H1 (cell line): ENCODE data around the gene RALGAPA2. TPM values are rescaled to one million over a fixed set of nuclear protein-coding genes. Genes with fewer than 3 reads are reported as not detected.

Experiments
- CTCF ChIA-PET: fragments of 300-600 bp; sonication (Branson Sonifier 250); formaldehyde crosslinking; loops from one replicate; lab custom pipeline; 2021; ENCODE audit not compliant: partially characterized antibody; lab: Charles Lee
- POLR2A ChIA-PET: fragments of 300-600 bp; sonication (Branson Sonifier 250); formaldehyde crosslinking; loops from one replicate; lab custom pipeline; 2021; ENCODE audit warnings: inconsistent platforms; ENCODE audit not compliant: partially characterized antibody; lab: Charles Lee
- DNase-seq, 2 experiments: peaks; one replicate each; pipeline versions ENCODE4 v3.0.0 to v3.0.0-alpha.2; 2010 to 2022; ENCODE audit warnings: low spot score in 2 of 2, low read depth in 1 of 2, mixed read lengths in 1 of 2
- FAIRE-seq: peaks from 2 replicates; lab custom pipeline; 2011; peaks lifted over from hg19 to GRCh38; lab: Jason Lieb, UNC
- H2AFZ ChIP-seq: 2 replicates; pipeline ENCODE4 v1.8.1; 2012; ENCODE audit warnings: low read length, inconsistent platforms
- H2AK5ac ChIP-seq: 2 replicates; pipeline ENCODE4 v1.6.1; 2013; ENCODE audit warnings: low read depth, low read length
- H2BK120ac ChIP-seq: replicated peaks from 2 replicates; pipeline ENCODE3; 2013; ENCODE audit warnings: low read depth, low read length, inconsistent platforms
- H2BK12ac ChIP-seq: 2 replicates; pipeline ENCODE4 v1.6.1; 2013; ENCODE audit warnings: low read depth, low read length
- H2BK15ac ChIP-seq: 2 replicates; pipeline ENCODE4 v1.6.1; 2013; ENCODE audit warnings: low read length
- H2BK20ac ChIP-seq: 2 replicates; pipeline ENCODE4 v1.6.1; 2013; ENCODE audit warnings: low read length
- H2BK5ac ChIP-seq: 2 replicates; pipeline ENCODE4 v1.6.1; 2013; ENCODE audit warnings: low read depth, low read length
- H3K14ac ChIP-seq: 2 replicates; pipeline ENCODE4 v1.6.1; 2013; ENCODE audit warnings: inconsistent platforms; ENCODE audit not compliant: insufficient read length
- H3K18ac ChIP-seq: 2 replicates; pipeline ENCODE4 v1.6.1; 2013; ENCODE audit warnings: low read length; ENCODE audit errors: extremely low read depth
- H3K23ac ChIP-seq: 2 replicates; pipeline ENCODE4 v1.6.1; 2013; ENCODE audit warnings: inconsistent platforms; ENCODE audit not compliant: insufficient read length
- H3K23me2 ChIP-seq: 2 replicates; pipeline ENCODE4 v1.6.1; 2013; ENCODE audit warnings: low read depth, low read length
- H3K27ac ChIP-seq: 2 replicates; pipeline ENCODE4 v1.6.1; 2011; ENCODE audit warnings: low read depth, low read length, inconsistent platforms
- H3K27me3 ChIP-seq, 4 experiments: replicated peaks in 1 of 4; 1 replicate in 1 of 4; 2 replicates in 3 of 4; pipeline versions ENCODE4 v1.6.1 to v1.8.1; 2011 to 2013; ENCODE audit warnings: low read length in 3 of 4, mild to moderate bottlenecking in 3 of 4, inconsistent platforms in 2 of 4, mixed read lengths in 2 of 4, moderate library complexity in 1 of 4; ENCODE audit not compliant: control insufficient read depth in 3 of 4, insufficient read depth in 3 of 4; ENCODE audit errors: extremely low read depth in 1 of 4
- H3K36me3 ChIP-seq, 4 experiments: 2 replicates each; pipeline versions ENCODE4 v1.6.1 to v1.8.1; 2011 to 2013; ENCODE audit warnings: mild to moderate bottlenecking in 4 of 4, low read length in 3 of 4, moderate library complexity in 2 of 4, control low read depth in 1 of 4, inconsistent platforms in 1 of 4; ENCODE audit not compliant: insufficient read depth in 4 of 4, control insufficient read depth in 2 of 4
- H3K4ac ChIP-seq: replicated peaks from 2 replicates; pipeline ENCODE3; 2013; ENCODE audit warnings: low read length, low read depth, mixed read lengths, inconsistent platforms; ENCODE audit not compliant: insufficient read length
- H3K4me1 ChIP-seq, 4 experiments: replicated peaks in 1 of 4; 1 replicate in 1 of 4; 2 replicates in 3 of 4; pipeline versions ENCODE4 v1.6.1 to v1.8.1; 2011 to 2013; ENCODE audit warnings: low read length in 3 of 4, inconsistent platforms in 2 of 4, mixed read lengths in 1 of 4; ENCODE audit not compliant: insufficient read depth in 4 of 4, control insufficient read depth in 3 of 4
- H3K4me2 ChIP-seq, 2 experiments: 2 replicates each; pipeline versions ENCODE4 v1.6.1 to v1.8.1; 2011 to 2013; ENCODE audit warnings: low read depth in 2 of 2, low read length in 2 of 2, control low read depth in 1 of 2, inconsistent platforms in 1 of 2, mild to moderate bottlenecking in 1 of 2; ENCODE audit not compliant: insufficient read depth in 1 of 2
- H3K4me3 ChIP-seq, 4 experiments: fragments of 200-600, 300-600 bp in 1 of 4; sonication (generic), shearing (Covaris generic), sonication (Bioruptor Twin) in 1 of 4; 2 replicates each; pipeline versions ENCODE4 v1.5.1 to v1.8.1; 2011 to 2016; ENCODE audit warnings: low read length in 4 of 4, low read depth in 3 of 4, control low read depth in 2 of 4, inconsistent platforms in 2 of 4, mild to moderate bottlenecking in 2 of 4, mixed read lengths in 1 of 4, moderate library complexity in 1 of 4; ENCODE audit not compliant: insufficient read depth in 2 of 4; ENCODE audit errors: extremely low read depth in 1 of 4
- H3K56ac ChIP-seq: replicated peaks from 2 replicates; pipeline ENCODE3; 2013; ENCODE audit warnings: low read depth, mild to moderate bottlenecking, mixed read lengths, low read length, inconsistent platforms; ENCODE audit not compliant: insufficient read length
- H3K79me1 ChIP-seq: 2 replicates; pipeline ENCODE4 v1.6.1; 2013; ENCODE audit warnings: low read depth, low read length, control low read depth
- H3K79me2 ChIP-seq, 2 experiments: 2 replicates each; pipeline versions ENCODE4 v1.6.1 to v1.8.1; 2012 to 2013; ENCODE audit warnings: low read length in 2 of 2, mild to moderate bottlenecking in 2 of 2, inconsistent platforms in 1 of 2; ENCODE audit not compliant: insufficient read depth in 2 of 2, control insufficient read depth in 1 of 2
- H3K9ac ChIP-seq, 4 experiments: replicated peaks in 1 of 4; 1 replicate in 1 of 4; 2 replicates in 3 of 4; pipeline versions ENCODE4 v1.6.1 to v1.8.1; 2011 to 2013; ENCODE audit warnings: low read depth in 3 of 4, low read length in 3 of 4, control low read depth in 2 of 4, mild to moderate bottlenecking in 2 of 4, moderate library complexity in 2 of 4, inconsistent platforms in 1 of 4; ENCODE audit errors: extremely low read depth in 1 of 4
- H3K9me3 ChIP-seq, 2 experiments: 2 replicates each; pipeline versions ENCODE4 v1.6.1 to v1.8.1; 2012 to 2013; ENCODE audit warnings: mild to moderate bottlenecking in 2 of 2, moderate library complexity in 2 of 2, control low read depth in 1 of 2, inconsistent platforms in 1 of 2, low read depth in 1 of 2, low read length in 1 of 2, mixed read lengths in 1 of 2; ENCODE audit not compliant: insufficient read depth in 2 of 2
- H4K20me1 ChIP-seq, 2 experiments: replicated peaks in 1 of 2; 2 replicates each; pipeline versions ENCODE3 to v1.8.1; 2011 to 2013; ENCODE audit warnings: inconsistent platforms in 2 of 2, low read length in 2 of 2, mild to moderate bottlenecking in 1 of 2; ENCODE audit not compliant: insufficient read depth in 2 of 2, control insufficient read depth in 1 of 2
- H4K5ac ChIP-seq: 2 replicates; pipeline ENCODE4 v1.6.1; 2013; ENCODE audit warnings: low read length, low read depth, mixed read lengths, inconsistent platforms; ENCODE audit not compliant: insufficient read length
- H4K8ac ChIP-seq: 2 replicates; pipeline ENCODE4 v1.8.0; 2013; ENCODE audit warnings: mild to moderate bottlenecking, moderate library complexity, low read length, inconsistent platforms; ENCODE audit not compliant: insufficient read depth; ENCODE audit errors: extremely low read depth
- H4K91ac ChIP-seq: replicated peaks from 2 replicates; pipeline ENCODE3; 2013; ENCODE audit warnings: low read length, mixed read lengths, inconsistent platforms; ENCODE audit not compliant: insufficient read length
- CTBP2 ChIP-seq: IDR thresholded peaks from 2 replicates; pipeline ENCODE4 v1.7.0; 2011; ENCODE audit warnings: borderline replicate concordance, mild to moderate bottlenecking, moderate library complexity, mixed read lengths, low read length; ENCODE audit not compliant: insufficient read depth, insufficient read length
- SIX5 ChIP-seq: IDR thresholded peaks from 2 replicates; pipeline ENCODE4 v1.6.1; 2011; ENCODE audit warnings: mild to moderate bottlenecking, low read depth, low read length
- SP2 ChIP-seq: IDR thresholded peaks from 2 replicates; pipeline ENCODE4 v1.6.1; 2012; ENCODE audit warnings: mild to moderate bottlenecking, low read length, inconsistent platforms
- SP4 ChIP-seq: IDR thresholded peaks from 2 replicates; pipeline ENCODE4 v1.6.1; 2012; ENCODE audit warnings: low read length, inconsistent platforms
- TAF1 ChIP-seq: IDR thresholded peaks from 2 replicates; pipeline ENCODE4 v1.6.1; 2011; ENCODE audit warnings: mild to moderate bottlenecking, low read depth, low read length
- WGBS, 2 experiments: shearing (Covaris generic) in 1 of 2; methylation state at CpG; one replicate each; pipeline versions ENCODE4 v1.1.6 to v1.1.7; 2013 to 2015; ENCODE audit warnings: low lambda C conversion rate in 2 of 2, mixed read lengths in 2 of 2, inconsistent platforms in 1 of 2, low coverage in 1 of 2, missing lambda C conversion rate in 1 of 2; ENCODE audit not compliant: insufficient replicate concordance in 2 of 2, insufficient coverage in 1 of 2, insufficient read length in 1 of 2; ENCODE audit errors: extremely low coverage in 1 of 2, missing lambda C conversion rate in 1 of 2; 5-methylcytosine and 5-hydroxymethylcytosine counted together
- polyA plus RNA-seq, 7 experiments: library from polyadenylated mRNA; depleted of rRNA in 3 of 7; stranded (reverse) in 5 of 7; unstranded in 2 of 7; fragments of >200 nt in 5 of 7; fragments of 200-250 nt in 2 of 7; gene quantifications; 1 replicate in 5 of 7; 2 replicates in 1 of 7; 4 replicates in 1 of 7; pipeline versions ENCODE4 v1.2.1 to v1.2.3, GENCODE V29; 2011 to 2013; ENCODE audit warnings: missing spikeins in 2 of 7, mixed read lengths in 2 of 7
- total RNA-seq: library from RNA; stranded (reverse); fragmentation: NEBNext Ultra II Directional; extraction: Animal tissue kit (Norgen Biotek cat#: 25700); gene quantifications from 2 replicates; pipeline ENCODE4 v1.2.1, GENCODE V29; 2021

The RALGAPA2 gene
- total and polyA plus RNA-seq, 2 of the 8 experiments (the other 6 are each of a cell fraction or from before 2014, with no cell fraction given): 5.1 to 25.5 TPM

DNA sequence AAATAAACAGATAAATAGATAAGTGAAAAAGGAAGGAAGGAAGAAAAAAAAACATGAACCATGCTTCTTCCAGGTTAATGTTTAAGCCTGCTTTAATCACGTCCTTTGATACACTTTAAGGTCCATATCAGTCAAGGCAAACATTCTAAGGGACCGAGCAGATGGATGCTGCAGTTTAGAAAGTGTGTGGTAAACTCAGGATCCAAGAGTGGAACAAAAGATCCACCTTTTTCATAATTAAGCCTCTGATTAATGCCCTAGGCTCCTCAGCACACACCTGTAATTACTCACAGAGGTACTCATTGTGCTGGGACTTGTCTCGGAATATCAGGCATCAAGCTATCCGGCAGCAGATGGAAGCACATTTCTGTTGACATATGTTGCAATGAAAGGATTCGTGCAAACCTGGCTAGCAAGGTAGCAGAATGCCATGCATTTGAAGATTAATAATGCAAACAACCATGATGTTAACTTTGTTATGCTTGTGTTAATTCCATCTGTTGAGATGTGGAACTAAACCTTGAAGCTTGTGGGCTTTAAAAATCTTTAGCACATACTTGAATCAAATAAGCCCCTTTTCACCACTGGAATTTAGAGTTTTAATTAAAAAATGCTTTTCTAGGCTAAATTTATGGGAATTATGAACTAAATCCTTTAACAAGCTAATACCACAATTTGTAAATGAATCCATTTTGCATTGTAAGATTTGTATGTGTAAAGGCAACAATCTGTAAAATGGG is 163.7 kb downstream of the RALGAPA2 start:
- Histone ChIP-seq H2BK5ac (no peak overlapping the region), H2BK20ac (no peak overlapping the region), H3K14ac (no peak overlapping the region), H3K4me2 (no peak overlapping the region), H3K79me1 (no peaks in the 10 kb centered on the region), H3K9me3 (no peaks in the 10 kb centered on the region), H4K91ac (no peak overlapping the region), H4K8ac (no peak overlapping the region; the same call in 1 of the 2 replicates), H3K4me1 (no peaks in the 10 kb centered on the region), H3K27me3 (no peaks in the 10 kb centered on the region), H4K20me1 (peaks cover 0 to 2% of the 10 kb centered on the region in 2 experiments), H3K23me2 (no peaks in the 10 kb centered on the region), H2BK120ac (no peak overlapping the region), H3K27ac (no peak overlapping the region), H3K4me3 (no peak overlapping the region), H2BK15ac (no peak overlapping the region), H3K18ac (no peak overlapping the region), H2AFZ (no peak overlapping the region), H3K4ac (no peak overlapping the region), H3K9ac (no peak overlapping the region), H3K56ac (no peak overlapping the region), H2AK5ac (no peak overlapping the region), H3K79me2 (no peaks in the 10 kb centered on the region), H3K36me3 (0 out of 8 replicates have a peak, but pooled peaks cover 0 to 3% (median 0%) of the 10 kb centered on the region in 4 experiments), H4K5ac (no peak overlapping the region), H3K23ac (no peak overlapping the region), H2BK12ac (no peak overlapping the region)
- no peak for TF ChIP-seq SP4
- no peak for TF ChIP-seq SIX5
- no peak for TF ChIP-seq SP2
- TF ChIP-seq CTBP2: no peak
- no peak for TF ChIP-seq TAF1
- FAIRE-seq (no peak), DNase-seq (no peak)
- POLR2A ChIA-PET: interaction anchor here (0.9 kb wide), 1 partner anchor 14 kb away, joined by 3 read pairs; no protein-coding TSS in a partner anchor
- CTCF ChIA-PET: no interaction called here
- 96% methylated on average over 5 of the region's 5 CpGs; no CpG with 5 or more reads in 1 of the 2 experiments for WGBS, 2 experiments
